ENCODE data around the gene FYB2. TPM values are rescaled to one million over a fixed set of nuclear protein-coding genes. Genes with fewer than 3 reads are reported as not detected.

FYB2 gene
- total RNA-seq, 1 experiment from 2014 or later, result not detected

DNA sequence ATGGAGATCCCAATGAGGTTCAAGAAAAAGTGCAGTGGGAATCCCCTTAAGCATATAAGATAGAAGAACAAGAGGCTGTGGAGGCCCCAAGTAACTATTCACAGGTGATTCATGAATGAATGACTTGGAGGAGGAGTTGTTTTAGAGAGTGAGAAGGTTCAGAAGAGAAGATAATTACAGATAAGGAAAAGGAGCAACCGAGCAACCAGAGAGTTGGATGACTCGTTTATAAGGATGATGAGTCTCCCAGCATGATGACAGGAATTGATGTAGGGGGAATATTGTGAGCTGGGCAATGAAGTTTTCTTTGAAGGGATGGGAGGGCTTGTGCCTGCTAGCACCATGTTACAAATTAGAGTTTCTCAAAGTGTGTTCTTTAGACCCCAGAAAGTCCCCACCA, 45.2 kb upstream of the FYB2 start:
- H3K4me1 Mint-ChIP-seq (ENCODE audit: insufficient read depth, unreplicated experiment), result no peaks in the 10 kb centered on the region
- H3K4me3 Mint-ChIP-seq (ENCODE audit: unreplicated experiment), result no peak overlapping the region
- intact Hi-C loops (cut with micrococcal nuclease), result no loop called here
- H3K9me3 Mint-ChIP-seq (ENCODE audit: unreplicated experiment), result peaks cover 8% of the 10 kb centered on the region
- no peaks in the 10 kb centered on the region for H3K27me3 Mint-ChIP-seq (ENCODE audit: insufficient read depth, unreplicated experiment)
- BruUV-seq (replicated peaks), result no TSS peak
- no peak overlapping the region for H3K27ac Mint-ChIP-seq (ENCODE audit: low read depth, unreplicated experiment)
- no peak for DNase-seq (ENCODE audit: unreplicated experiment)
- ChIA-PET POLR2A (no interaction called here), CTCF (no interaction called here)
- no peak for TF ChIP-seq CTCF (IDR thresholded peaks at IDR 0.05; ENCODE audit: unreplicated experiment)
- H3K36me3 Mint-ChIP-seq (ENCODE audit: insufficient read depth, unreplicated experiment), result no peaks in the 10 kb centered on the region

DNA sequence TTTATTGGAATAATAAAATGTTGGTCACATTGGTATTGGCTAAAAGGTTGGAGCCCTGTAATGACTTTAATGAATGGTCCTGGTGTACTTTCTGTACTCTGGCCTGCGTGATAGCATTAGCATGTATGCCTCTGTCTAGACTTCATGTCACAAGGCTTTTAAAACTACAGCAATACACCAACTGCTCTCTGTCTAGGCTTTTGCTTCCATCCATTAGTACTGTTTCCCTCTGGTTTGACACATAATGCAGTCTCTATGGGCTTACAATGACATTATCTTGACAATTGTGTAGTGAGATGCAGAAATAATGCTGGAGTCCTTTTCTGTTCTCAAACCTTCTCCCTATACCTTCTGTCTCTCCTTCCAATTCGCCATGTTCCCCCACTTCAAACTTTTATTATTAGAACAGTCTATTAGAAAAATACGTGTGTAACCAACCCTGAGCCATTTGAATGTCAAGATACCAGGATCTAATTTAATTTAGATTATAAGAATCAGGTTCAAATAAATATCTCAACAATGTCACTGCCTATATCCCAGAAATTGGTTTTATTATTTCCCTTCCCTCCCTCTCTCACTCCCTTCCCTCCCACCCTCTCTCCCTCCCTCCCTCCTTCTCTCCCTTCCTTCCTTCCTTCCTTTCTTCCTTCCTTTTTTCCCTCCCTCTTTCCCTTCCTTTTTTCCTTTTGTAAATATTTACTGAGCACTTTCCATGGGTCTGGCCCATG, 44.2 kb upstream of the FYB2 start:
- H3K36me3 Mint-ChIP-seq (ENCODE audit: insufficient read depth, unreplicated experiment), result no peaks in the 10 kb centered on the region
- peaks cover 8% of the 10 kb centered on the region for H3K9me3 Mint-ChIP-seq (ENCODE audit: unreplicated experiment)
- intact Hi-C loops (cut with micrococcal nuclease), result no loop called here
- no peak for DNase-seq (ENCODE audit: unreplicated experiment)
- TF ChIP-seq CTCF (IDR thresholded peaks at IDR 0.05; ENCODE audit: unreplicated experiment), result no peak
- ChIA-PET POLR2A (no interaction called here), CTCF (no interaction called here)
- BruUV-seq (replicated peaks), result no TSS peak
- no peaks in the 10 kb centered on the region for H3K27me3 Mint-ChIP-seq (ENCODE audit: insufficient read depth, unreplicated experiment)
- no peaks in the 10 kb centered on the region for H3K4me1 Mint-ChIP-seq (ENCODE audit: insufficient read depth, unreplicated experiment)
- no peak overlapping the region for H3K27ac Mint-ChIP-seq (ENCODE audit: low read depth, unreplicated experiment)
- no peak overlapping the region for H3K4me3 Mint-ChIP-seq (ENCODE audit: unreplicated experiment)

DNA sequence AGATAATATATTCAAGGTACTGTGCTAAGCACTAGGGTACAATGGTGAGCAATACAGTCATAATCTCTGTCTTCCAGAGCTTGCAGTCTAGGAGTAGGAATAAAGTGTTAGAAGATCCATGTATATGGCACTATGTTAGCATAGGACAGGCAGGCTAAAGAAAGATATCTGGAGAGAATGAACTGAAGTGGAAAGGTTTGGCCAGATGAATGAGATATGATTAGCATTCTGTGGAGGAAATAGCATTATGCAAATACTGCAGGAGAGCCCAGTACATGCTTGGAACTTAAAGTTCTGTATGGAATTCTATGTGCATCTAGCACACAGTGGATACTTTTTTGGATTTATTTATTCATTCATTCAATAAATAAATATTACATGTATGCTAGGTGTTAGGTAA, 40.1 kb upstream of the FYB2 start:
- Mint-ChIP-seq H3K4me1 (ENCODE audit: insufficient read depth, unreplicated experiment) (no peaks in the 10 kb centered on the region), H3K4me3 (ENCODE audit: unreplicated experiment) (no peak overlapping the region), H3K36me3 (ENCODE audit: insufficient read depth, unreplicated experiment) (no peaks in the 10 kb centered on the region), H3K9me3 (ENCODE audit: unreplicated experiment) (peaks cover 3% of the 10 kb centered on the region), H3K27ac (ENCODE audit: low read depth, unreplicated experiment) (no peak overlapping the region), H3K27me3 (ENCODE audit: insufficient read depth, unreplicated experiment) (no peaks in the 10 kb centered on the region)
- CTCF ChIA-PET, result no interaction called here
- TF ChIP-seq CTCF (IDR thresholded peaks at IDR 0.05; ENCODE audit: unreplicated experiment), result no peak
- POLR2A ChIA-PET, result no interaction called here
- intact Hi-C loops (cut with micrococcal nuclease), result no loop called here
- BruUV-seq (replicated peaks), result no TSS peak
- DNase-seq (ENCODE audit: unreplicated experiment), result no peak

- intact Hi-C loops (cut with micrococcal nuclease), result no loop called here
- H3K36me3 Mint-ChIP-seq (ENCODE audit: insufficient read depth, unreplicated experiment), result peaks cover 4% of the 10 kb centered on the region
- no peak overlapping the region for H3K27ac Mint-ChIP-seq (ENCODE audit: low read depth, unreplicated experiment)
- H3K27me3 Mint-ChIP-seq (ENCODE audit: insufficient read depth, unreplicated experiment), result peaks cover 13% of the 10 kb centered on the region
- CTCF ChIA-PET, result no interaction called here
- no peak for DNase-seq (ENCODE audit: unreplicated experiment)
- H3K9me3 Mint-ChIP-seq (ENCODE audit: unreplicated experiment), result no peaks in the 10 kb centered on the region
- TF ChIP-seq CTCF (IDR thresholded peaks at IDR 0.05; ENCODE audit: unreplicated experiment), result no peak
- no peaks in the 10 kb centered on the region for H3K4me1 Mint-ChIP-seq (ENCODE audit: insufficient read depth, unreplicated experiment)
- BruUV-seq (replicated peaks), result no TSS peak
- POLR2A ChIA-PET, result no interaction called here
- no peak overlapping the region for H3K4me3 Mint-ChIP-seq (ENCODE audit: unreplicated experiment)
Observed at GRCh38 chr1:56856186-56856585, 37.0 kb upstream of the FYB2 start.

Data from MCF 10A (cell line).